SH-SY5Y (cell line): ENCODE measurements around the gene MED14.

Experiments used
- GATA2 ChIP-seq: IDR thresholded peaks from 2 replicates; pipeline ENCODE4 v1.6.1; 2011; ENCODE audit warnings: mild to moderate bottlenecking, low read depth, low read length
- GATA3 ChIP-seq: IDR thresholded peaks from 2 replicates; pipeline ENCODE4 v1.6.1; 2011; ENCODE audit warnings: low read depth, mild to moderate bottlenecking, low read length, moderate library complexity

GRCh38 chrX:40632199-40632598 is 103.1 kb downstream of the MED14 start:
- TF ChIP-seq GATA2: no peak
- no peak for TF ChIP-seq GATA3
